ENCODE data around the gene APBA2.

The APBA2 gene

DNA sequence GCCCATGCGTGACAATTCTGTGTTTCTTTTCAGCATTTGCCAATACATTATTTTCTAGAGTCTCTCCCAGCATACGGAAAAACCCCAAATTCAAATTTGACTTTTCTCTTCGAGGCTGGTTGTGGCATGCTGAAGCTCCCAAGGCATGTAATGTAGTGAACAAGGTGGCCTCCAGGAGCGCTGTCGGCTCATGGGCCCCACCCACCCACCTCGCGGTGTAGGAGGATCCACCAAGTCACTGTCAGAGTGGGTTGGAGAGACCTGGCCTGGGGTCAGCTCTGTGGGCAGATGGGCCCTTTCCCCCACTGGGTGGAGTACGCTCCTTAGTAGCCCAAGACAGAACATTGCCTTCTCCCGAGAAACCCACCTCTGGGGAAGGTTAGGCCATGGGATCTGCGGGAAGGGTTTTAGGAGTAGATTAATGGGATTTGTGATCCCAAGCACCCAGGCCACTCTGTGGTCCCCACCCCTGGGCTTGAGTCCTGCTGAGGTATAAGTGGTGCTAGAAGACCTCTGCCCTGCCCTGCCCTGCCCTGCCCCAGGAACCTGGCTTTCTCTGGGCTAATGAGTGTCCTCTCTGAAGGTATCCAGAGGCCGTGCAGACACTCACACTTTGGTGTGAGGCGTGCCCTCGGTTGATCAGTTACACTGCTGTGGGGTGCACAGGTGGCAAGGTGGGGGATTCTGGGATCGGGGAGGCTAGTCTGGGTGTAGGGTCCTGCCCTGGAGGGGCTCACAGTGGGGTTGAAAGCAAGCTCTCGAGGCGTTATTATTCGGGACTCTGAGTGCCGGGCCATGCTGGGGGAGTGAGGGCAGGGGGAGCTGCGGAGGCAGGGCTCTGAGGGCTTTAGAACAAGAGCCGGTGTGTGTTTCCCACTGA, 97.9 kb downstream of the APBA2 start:
- TF ChIP-seq GATA1 (IDR thresholded peaks at IDR 0.05; ENCODE audit: low read depth, low read length), result no peak
- no peak for TF ChIP-seq POLR2A (IDR thresholded peaks at IDR 0.05; ENCODE audit: low read length)

DNA sequence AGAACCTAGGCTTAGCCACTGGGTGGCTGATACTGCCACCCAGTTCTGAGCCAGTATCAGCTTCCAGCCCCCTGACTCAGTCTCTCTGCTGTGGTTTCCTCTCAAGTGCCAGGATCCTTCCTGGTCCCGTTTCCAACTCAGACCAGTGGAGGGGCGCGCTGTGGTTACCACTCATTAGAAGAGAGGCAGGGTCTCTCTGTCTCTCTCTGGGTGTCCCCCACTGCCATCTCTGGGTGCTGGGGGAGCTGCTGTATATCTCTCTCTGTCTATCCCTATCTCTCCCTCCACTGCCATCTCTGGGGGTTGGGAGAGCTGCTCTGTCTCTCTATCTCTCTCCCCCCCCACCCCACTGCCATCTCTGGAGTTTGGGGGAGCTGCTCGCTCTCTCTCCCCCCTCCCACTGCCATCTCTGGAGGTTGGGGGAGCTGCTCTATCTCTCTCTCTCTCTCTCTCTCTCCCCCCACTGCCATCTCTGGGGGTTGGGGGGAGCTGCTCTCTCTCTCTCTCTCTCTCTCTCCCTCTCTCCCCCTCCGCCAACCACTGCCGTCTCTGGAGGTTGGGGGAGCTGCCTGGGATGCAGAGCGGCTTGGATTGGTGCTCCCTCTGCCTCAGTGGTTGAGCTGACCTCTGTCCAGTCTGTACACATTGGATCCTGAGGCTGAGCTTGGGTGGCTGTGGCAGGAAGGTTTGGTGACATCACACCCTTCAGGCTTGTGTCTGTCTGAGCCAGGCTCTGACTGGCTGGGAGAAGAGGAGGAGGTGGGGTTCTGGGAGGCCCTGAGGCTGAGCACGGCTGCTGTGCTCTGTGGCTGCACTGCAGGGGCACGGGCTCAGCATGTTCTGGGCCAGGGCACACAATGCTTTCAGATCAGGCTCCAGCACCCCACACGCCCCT, 98.9 kb downstream of the APBA2 start:
- TF ChIP-seq POLR2A (IDR thresholded peaks at IDR 0.05; ENCODE audit: low read length), result no peak
- TF ChIP-seq GATA1 (IDR thresholded peaks at IDR 0.05; ENCODE audit: low read depth, low read length), result no peak
- no peak for DNase-seq

More for the DNA sequence above, 97.9 kb downstream of the APBA2 start:
- DNase-seq, result no peak

DNA sequence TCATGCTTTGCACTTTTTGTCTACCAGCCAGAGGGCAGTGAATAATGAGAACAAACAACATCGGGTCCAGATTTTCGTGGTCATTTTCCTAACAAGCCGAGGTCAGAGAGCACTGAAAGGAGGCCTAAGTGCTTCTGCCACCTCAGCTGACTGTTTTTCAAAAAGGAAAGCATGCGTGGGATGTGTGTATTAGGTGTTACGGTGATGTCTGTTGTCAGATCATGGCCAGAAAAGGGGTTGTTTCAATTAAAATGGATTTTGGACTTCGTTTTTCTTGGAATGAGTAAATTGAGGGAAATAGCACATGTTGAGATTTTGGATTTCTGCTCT, 99.5 kb downstream of the APBA2 start:
- no peak for DNase-seq
- TF ChIP-seq GATA1 (IDR thresholded peaks at IDR 0.05; ENCODE audit: low read depth, low read length) (no peak), POLR2A (IDR thresholded peaks at IDR 0.05; ENCODE audit: low read length) (no peak)

DNA sequence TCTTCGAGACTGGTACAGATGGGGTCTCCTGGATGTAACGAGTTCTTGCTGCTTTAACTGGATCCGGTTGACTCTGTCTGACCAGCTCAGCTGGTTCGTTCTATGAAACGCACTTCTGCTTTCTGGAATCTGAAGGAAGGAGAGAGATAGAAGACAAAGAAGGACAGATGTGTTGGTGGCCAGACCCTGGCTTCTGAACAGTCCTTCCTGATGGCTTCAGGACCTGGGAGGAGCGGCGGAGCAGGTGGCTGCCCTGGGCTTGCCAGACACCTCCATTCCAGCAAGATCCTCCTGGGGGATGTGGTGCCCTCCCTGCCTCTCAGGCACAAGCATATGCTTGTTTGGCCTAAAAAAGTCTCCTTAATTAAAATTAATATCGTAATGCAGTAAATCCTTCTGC, 99.9 kb downstream of the APBA2 start:
- no peak for TF ChIP-seq GATA1 (IDR thresholded peaks at IDR 0.05; ENCODE audit: low read depth, low read length)
- no peak for DNase-seq

DNA sequence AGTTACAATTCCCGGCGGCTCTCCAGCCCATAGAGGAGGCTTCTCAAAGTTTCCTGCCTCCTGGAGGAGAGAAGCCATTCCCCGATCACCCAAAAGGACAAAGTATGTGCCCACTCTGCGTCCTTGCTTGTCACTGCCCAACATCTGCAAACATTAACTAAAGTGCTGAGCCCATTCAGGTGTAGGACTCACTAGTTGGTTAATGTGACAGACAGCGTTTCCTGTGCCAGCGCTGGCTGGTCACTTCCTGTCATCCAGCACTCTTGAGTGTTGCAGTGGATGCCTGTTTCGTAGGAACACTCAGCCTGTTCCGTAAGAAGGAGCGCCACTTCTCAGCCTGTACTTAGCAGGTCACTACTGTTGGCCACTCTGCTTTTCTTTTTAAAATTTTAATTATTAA, 100.3 kb downstream of the APBA2 start:
- TF ChIP-seq GATA1 (IDR thresholded peaks at IDR 0.05; ENCODE audit: low read depth, low read length) (no peak), POLR2A (IDR thresholded peaks at IDR 0.05; ENCODE audit: low read length) (no peak)
- no peak for DNase-seq

DNA sequence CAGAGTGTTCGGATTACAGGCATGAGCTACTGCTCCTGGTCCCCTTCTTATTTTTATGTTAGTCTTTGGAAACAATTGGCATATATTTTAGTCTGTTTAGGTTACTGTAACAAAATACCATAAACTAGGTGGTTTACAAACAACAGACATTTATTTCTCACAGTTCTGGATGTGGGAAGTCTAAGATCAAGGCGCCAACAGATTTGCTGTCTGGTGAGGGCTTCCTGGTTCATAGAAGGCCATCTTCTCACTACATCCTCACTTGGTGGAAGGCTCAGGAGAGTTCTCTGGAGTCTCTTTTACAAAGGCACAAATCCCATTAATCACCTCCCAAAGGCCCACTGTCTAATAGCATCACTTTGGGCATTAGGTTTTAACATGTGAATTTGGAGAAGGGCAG, 101.0 kb downstream of the APBA2 start:
- no peak for TF ChIP-seq GATA1 (IDR thresholded peaks at IDR 0.05; ENCODE audit: low read depth, low read length)
- TF ChIP-seq POLR2A (IDR thresholded peaks at IDR 0.05; ENCODE audit: low read length), result no peak

DNA sequence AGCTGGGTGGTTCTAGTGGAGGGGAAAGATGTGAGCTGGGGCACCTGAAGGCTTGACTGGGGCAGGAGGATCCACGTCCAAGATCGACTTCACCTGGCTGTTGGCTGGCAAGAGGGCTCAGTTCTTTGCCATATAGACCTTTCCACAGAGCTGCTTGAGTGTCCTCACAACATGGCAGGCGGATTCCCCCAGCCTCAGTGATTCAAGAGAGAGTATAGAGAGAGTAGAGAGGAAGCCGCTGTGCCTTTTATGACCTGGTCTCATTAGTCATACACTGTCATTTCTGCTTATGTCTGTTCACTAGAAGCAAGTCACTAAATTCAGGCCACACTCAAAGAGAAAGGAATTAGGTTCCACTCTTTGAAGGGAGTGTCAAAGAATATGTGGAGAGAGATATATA, 101.6 kb downstream of the APBA2 start:
- TF ChIP-seq GATA1 (IDR thresholded peaks at IDR 0.05; ENCODE audit: low read depth, low read length), result no peak
- no peak for TF ChIP-seq POLR2A (IDR thresholded peaks at IDR 0.05; ENCODE audit: low read length)
- no peak for DNase-seq

More for the DNA sequence above, 101.0 kb downstream of the APBA2 start:
- DNase-seq, result no peak

DNA sequence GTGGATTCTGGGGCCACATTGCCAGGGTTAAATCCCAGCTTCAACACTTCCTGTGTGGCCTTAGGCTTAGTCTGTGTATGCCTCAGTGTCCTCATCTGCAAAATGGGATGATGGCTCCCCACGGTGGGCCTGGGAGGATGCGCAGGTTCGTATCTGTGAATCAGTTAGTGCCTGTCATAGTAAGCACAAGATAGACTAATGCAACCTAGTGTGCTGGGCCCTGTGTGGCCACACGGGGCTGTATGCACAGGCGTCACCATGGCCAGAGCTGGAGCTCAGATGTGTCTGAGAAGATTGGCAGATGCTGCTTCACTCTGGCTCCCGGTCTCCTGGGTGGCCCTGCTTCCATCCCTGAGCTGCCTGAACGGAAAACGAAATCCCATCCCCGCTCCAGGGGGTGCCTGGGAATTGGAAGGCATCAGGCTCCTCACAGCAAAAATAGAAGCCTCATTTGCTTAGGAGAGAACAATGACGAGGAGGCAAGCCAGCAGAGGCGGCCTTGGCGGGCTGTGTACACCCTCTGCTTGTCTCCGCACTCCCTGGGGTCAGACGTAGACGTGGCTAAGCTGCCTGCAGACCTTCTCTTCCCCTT, 103.6 kb downstream of the APBA2 start:
- peak; percentile 3 to 25 for DNase-seq
- TF ChIP-seq GATA1 (IDR thresholded peaks at IDR 0.05; ENCODE audit: low read depth, low read length) (no peak), POLR2A (IDR thresholded peaks at IDR 0.05; ENCODE audit: low read length) (no peak)

DNA sequence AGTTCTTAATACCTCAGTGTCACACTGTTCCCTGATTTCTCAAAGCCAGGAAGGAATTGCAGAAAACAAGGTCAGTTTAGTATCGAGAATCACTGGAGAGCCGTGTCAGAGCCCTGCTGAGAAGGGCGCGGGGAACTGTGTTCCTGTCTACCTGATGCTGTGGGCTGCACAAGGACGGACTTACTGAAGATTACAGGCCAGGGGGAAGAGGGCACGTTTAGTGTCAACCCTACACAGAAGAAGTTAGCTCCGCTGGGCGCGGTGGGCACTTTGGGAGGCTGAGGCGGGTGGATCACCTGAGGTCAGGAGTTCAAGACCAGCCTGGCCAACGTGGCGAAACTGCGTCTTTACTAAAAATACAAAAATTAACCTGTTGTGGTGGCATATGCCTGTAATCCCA, 104.1 kb downstream of the APBA2 start:
- DNase-seq, result no peak
- TF ChIP-seq POLR2A (IDR thresholded peaks at IDR 0.05; ENCODE audit: low read length), result no peak
- no peak for TF ChIP-seq GATA1 (IDR thresholded peaks at IDR 0.05; ENCODE audit: low read depth, low read length)

DNA sequence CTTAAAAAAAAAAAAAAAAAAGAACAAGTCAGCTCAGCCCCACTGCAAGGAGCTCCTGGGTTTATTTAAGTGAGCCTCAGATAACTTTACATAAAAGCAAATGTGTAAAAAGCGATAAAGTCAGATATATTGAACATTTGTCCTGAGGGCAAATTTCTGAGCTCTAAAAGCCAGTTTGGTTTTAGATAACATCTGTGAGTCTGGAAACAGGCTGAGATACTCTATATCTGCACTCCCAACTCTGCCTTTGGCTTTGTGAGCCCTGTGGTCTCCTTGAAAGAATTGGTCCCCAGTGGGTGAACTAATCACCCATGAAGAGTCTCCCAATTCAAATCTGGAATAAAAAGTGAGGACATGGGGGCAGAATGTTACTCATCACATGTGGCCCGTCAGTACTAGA, 104.6 kb downstream of the APBA2 start:
- TF ChIP-seq POLR2A (IDR thresholded peaks at IDR 0.05; ENCODE audit: low read length) (no peak), GATA1 (IDR thresholded peaks at IDR 0.05; ENCODE audit: low read depth, low read length) (no peak)
- DNase-seq, result peak in 1 of 2 experiments; percentile 23

DNA sequence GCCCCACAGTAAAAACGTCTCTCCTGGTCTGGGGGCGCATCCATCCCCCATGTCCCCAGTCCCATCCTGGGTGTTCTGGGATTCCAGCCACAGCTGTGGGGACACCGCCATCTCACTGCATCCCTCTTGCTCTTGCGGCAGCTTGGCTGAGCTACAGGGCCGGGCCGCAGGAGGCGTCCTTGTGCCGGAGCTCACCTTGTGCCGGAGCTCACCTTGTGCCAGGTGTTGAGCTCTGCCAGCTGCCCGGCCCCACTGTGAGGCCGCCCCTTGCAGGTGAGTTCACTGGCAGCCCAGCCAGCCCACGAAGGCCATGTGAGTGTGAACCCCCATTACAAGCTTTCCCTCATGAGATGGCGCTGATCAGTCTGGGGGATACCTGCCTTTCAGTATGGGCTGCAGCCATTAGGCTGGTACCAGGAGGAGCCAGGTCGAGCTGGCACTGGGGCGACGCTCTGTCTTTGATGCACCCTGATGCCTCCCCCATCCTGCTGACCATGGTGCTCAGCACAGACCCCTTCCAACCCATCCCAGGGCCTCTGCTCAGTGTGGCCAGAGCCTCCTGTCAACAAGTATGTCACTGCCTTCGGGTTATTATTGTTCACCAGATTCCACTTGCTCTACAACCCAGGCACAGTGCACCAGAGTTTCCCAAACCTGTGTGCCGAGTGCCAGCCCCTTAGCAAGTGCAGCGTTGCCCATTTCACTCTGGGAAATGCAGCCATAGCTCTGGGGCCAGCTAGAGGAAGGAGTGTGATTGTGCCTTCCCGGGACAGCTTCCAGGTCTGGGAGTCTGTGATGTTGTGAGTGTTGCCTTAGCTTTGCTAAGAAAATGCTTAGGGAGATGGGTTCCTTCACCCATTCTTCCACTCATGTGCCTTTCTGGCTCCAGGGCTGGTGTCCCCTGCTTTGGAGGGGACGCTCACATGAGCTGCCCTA, 105.7 kb downstream of the APBA2 start:
- no peak for DNase-seq
- TF ChIP-seq POLR2A (IDR thresholded peaks at IDR 0.05; ENCODE audit: low read length), result no peak
- no peak for TF ChIP-seq GATA1 (IDR thresholded peaks at IDR 0.05; ENCODE audit: low read depth, low read length)

DNA sequence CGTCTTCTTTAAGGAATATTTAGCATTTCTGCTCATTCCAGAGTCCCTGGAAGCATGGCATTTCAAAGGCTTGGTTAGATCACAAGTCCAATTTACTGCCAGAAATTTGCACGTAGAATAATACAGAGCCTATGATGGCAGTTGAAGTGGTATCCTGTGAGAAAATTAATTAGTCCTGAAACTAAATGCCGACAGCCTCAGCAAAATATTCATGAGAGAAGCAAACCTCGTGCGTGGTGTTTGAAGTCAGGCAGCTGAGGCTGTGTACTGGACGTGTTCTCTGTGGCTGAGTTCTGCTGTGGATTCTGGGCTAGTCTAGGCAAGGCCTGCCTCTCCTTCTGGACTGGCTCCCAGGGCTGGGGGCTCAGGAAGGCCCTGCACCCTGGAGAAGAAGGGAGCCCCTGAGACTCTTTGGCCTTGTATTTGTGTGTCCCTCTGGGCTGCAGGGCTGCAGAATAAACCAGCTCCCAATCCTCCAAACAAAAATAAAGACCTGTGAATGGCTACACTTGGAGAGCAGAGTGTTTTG, 106.6 kb downstream of the APBA2 start:
- no peak for DNase-seq
- TF ChIP-seq POLR2A (IDR thresholded peaks at IDR 0.05; ENCODE audit: low read length) (no peak), GATA1 (IDR thresholded peaks at IDR 0.05; ENCODE audit: low read depth, low read length) (no peak)
